DMS153 treated with DMSO at 0.1 percent for 48 hours (cell line): Measurements from ENCODE around the gene CYP4F2.
"Not testable (repeated sequence)": the region's sequence is repeated elsewhere in the genome, so short reads cannot be mapped to it uniquely, and the experiment has no call there.

Experiments used
- DNase-seq: peaks from one replicate; lab custom pipeline; 2025; ENCODE audit not compliant: unreplicated experiment; lab: John Stamatoyannopoulos, UW

Gene CYP4F2

DNA sequence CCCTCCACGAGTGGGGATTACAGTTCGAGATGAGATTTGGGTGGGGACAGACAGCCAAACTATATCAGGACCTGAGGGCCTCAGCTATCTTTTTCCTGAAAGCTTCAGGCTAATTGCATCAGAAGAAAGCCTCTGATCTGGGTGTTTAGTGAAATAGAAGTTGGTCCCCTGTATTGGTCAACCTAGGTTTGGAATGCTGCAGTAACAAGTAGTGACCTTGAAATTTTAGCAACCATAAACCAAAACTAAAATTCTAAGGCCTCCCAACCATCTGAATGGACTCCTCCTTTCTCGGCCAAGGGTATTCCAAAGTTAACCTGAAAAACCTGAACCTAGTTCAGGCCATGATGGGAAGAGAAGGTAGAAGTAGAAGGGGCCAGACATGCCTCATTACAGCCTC lies 47.5 kb downstream of the CYP4F2 start:
- no peak for DNase-seq

DNA sequence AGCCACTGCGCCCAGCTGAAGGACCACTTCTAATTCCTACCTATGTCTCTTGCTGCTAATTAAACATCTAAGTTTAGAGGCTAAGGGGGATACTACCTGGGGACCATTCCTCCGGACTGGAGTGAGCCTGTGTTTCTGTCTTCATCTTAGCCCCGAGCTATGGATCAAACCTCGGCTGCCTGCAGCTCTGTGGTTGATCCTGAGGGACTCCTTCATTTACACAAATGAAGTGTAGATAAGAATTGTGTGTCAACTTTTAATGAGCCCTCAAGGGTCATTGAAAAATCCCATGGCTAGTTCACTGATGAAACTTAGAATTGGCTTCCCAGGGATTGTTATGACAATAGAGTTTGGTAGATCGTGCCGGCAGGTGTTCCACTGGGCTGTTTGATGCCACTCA lies 51.0 kb downstream of the CYP4F2 start:
- DNase-seq, result no peak

GRCh38 chr19:15843894-15844222 lies 54.0 kb downstream of the CYP4F2 start:
- not testable (repeated sequence) for DNase-seq

- DNase-seq, result no peak
Measured at GRCh38 chr19:15843203-15843893, 54.5 kb downstream of the CYP4F2 start.

DNA sequence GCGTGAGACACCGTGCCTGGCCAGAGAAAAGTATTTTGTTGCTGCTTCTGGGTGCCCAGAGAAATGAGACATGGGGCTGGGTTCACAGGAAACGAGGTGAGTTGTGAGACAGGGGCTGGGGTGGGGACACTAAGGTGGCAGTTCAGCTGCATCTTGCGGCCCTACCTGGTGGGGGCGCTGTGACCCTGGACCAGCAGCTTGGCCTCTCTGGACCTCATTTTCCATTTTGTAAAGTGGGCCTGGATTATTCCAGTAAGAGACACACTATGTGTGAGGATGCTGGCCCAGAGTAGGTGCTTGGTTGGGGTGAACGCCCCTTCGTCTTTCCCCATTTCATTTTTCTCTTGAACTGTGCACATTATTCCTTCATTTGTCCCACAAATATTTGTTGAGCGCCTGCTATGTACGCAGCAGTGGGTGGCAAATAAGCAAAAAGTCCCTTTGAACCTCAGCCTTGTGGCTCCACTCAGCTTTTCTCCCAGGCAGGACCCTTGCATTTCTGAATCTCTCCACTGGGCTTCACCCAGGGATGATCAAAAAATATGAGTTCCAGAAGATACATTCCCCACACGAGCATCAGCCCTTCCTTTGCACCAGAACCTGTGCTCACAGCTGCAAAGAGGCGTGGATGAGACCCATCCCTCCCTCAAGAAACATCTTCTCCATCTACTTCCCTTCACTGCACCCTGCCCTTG lies 55.9 kb downstream of the CYP4F2 start:
- DNase-seq, result no peak

DNA sequence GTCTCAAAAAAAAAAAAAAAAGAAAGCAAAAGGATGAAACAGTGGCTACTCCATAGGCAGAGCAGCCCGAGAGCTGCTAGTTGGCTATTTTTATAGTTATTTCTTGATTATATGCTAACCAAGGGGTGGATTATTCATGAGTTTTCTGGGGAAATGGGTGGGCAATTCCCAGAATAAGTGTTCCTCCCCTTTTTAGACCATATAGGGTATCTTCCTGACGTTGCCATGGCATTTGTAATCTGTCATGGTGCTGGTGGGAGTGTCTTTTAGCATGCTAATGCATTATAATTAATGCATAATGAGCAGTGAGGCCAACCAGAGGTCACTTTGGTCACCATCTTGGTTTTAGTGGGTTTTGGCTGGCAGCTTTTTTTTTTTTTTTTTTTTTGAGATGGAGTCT lies 57.0 kb downstream of the CYP4F2 start:
- no peak for DNase-seq

DNA sequence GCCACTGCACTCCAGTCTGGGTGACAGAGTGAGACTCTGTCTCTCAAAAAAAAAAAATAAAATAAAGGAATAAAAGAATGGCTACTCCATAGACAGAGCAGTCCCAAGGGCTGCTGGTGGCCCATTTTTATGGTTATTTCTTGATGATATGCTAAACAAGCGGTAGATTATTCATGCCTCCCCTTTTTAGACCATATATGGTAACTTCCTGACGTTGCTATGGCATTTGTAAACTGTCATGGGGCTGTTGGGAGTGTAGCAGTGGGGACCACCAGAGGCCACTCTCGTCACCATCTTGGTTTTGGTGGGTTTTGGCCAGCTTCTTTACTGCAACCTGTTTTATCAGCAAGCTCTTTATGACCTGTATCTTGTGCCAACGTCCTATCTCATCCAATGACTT lies 58.0 kb downstream of the CYP4F2 start:
- DNase-seq, result not testable (repeated sequence)

GRCh38 chr19:15838351-15838750 lies 59.5 kb downstream of the CYP4F2 start:
- no peak for DNase-seq

GRCh38 chr19:15837221-15837731 lies 60.6 kb downstream of the CYP4F2 start:
- peak; percentile 51 for DNase-seq

DNA sequence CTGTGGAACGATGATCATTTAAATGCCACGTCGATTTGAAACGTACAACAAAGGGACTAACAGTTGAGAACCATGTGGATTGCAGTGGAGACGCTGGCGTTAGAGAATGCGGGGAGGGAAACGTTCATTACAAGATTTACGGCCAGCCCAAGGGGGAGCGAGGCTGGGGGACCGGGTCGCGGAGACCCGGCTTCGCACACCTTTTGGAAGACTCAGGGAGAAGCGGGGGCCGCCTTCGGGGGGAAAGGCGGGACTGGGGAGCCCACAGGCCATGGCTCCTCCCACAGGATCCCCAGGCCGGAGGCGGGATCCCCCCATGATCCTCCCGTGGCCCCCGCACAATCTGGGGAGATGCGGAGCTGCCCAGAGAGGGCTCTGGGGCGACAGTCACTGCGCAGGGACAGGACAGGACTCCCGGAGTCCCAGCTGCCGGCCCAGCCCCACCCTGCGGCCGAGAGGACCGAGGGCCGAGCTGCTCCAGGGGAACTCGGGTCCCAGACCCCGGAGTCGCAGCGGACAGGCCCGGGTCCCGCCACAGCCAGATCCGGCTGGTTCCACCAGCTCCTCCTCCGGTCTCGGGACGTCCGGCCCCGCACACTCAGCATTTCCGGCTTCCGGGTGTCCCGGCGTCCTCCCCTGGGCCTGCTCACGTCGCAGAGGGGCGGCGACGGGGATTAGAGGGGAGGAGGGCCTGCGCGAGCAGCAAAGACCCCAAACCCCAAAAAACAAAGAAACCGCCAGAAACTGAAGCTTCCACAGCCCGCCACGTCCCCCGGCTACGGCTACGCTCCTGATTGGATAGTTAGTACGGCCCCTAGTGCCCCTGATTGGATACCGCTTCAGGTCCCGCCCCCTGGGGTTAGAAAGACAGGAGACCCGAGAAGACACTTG lies 61.3 kb downstream of the CYP4F2 start:
- DNase-seq, result peak; percentile 84

DNA sequence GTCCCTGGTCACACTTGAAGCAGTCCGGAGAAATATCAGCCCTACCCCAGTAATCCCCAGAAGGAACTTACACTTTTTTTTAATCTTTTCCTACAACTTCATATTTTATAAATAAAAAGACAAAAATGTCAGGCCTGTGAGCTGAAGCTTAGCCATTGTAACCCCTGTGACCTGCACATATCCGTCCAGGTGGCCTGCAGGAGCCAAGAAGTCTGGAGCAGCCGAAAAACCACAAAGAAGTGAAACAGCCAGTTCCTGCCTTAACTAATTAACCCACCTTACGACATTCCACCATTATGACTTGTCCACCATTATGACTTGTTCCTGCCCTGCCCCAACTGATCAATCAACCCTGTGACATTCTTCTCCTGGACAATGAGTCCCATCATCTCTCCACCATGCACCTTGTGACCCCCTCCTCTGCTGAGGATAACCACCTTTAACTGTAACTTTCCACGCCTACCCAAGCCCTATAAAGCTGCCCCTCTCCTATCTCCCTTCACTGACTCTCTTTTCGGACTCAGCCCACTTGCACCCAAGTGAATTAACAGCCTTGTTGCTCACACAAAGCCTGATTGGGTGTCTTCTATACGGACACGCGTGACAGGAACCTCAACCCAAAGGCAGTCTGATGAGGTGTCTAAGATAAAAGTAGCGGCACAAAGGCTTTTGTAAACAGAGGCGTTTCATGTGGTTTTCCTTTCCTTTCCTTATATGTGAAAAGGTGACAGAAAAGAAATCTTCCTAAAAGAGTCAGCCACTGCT lies 62.1 kb downstream of the CYP4F2 start:
- peak; percentile 28 for DNase-seq

DNA sequence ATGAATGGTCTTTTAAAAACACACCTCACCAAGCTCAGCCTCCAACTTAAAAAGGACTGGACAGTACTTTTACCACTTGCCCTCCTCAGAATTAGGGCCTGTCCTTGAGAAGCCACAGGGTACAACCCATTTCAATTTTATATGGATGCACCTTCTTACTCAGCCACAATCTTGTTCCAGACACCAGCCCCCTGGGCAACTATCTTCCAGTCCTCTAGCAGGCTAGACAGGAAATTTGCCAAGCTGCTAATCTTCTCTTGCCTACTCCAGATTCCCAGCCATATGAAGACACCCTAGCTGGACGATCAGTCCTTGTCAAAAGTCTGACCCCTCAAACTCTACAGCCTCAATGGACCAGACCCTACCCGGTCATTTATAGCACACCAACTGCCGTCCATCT lies 63.6 kb downstream of the CYP4F2 start:
- DNase-seq, result not testable (repeated sequence)

DNA sequence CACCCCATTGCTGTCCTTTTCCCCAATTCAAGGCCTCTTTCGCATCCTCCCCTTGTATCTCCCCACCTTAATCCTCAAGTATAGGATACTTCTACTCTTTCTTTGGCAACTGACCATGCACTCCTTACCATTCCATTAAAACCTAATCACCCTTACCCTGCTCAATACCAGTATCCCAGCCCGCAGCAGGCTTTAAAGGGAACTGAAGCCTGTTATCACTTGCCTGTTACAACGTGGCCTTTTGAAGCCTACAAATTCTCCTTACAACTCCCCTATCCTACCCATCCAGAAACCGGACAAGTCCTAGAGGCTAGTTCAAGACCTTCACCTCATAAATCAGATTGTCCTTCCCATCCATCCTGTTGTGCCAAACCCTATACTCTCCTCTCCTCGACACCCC lies 66.2 kb downstream of the CYP4F2 start:
- no peak for DNase-seq

DNA sequence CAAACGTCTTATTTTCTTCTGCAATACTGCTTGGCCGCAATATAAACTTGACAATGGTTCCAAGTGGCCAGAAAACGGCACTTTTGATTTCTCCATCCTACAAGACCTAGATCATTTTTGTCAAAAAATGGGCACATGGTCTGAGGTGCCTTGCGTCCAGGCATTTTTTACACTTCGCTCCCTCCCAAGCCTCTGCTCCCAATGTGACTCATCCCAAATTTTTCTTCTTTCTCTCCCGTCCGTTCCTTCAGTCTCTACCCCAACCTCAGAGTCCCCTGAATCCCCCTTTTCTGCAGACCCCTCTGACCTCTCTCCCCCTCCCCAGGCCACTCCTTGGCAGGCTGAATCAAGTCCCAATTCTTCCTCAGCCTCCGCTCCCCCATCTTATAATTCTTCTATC lies 68.1 kb downstream of the CYP4F2 start:
- no peak for DNase-seq

DNA sequence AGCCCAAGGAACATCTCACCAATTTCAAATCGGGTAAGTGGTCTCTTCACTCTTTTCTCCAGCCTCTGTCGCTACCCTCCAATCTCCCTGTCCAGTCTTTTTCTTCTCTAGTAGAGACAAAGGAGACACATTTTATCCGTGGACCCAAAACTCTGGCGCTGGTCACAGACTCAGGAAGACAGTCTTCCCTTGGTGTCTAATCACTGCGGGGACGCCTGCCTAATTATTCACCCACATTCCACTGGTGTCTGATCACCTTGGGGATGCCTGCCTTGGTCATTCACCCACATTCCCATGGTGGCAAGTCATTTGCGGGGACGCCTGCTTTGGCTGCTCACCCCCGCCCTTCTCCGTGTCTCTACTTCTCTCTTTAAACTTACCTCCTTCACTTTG lies 68.6 kb downstream of the CYP4F2 start:
- no peak for DNase-seq

- DNase-seq, result not testable (repeated sequence)
Measured at GRCh38 chr19:15828611-15829305, 69.1 kb downstream of the CYP4F2 start.

DNA sequence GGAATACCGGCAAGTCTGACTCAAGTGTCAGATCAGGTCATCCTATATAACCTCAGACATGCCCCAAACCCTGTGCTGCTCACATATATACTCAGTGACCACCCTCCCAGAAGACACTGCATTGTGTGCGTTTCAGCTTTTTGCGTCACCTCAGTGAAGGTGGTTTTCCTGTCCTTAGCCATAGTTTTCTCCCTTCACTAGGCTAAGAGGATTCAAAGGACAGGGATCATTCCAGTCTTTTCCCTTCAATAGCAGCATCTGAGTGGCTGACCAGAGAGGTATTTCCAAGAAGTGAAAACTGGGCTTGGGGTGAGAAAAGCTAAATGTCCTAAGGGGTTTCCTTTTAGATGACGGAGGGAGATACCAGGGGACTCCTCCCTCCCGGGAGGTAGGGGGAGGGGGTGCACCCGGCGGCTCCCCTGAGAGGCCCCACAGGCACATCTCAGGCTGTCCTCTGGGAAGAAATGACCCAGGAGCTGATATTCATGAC lies 69.7 kb downstream of the CYP4F2 start:
- no peak for DNase-seq
